ENCODE measurements around the gene SCG3. TPM values are rescaled to one million over a fixed set of nuclear protein-coding genes. Genes with fewer than 3 reads are reported as not detected.

The SCG3 gene
- total RNA-seq, 1 experiment from 2014 or later: not detected

DNA sequence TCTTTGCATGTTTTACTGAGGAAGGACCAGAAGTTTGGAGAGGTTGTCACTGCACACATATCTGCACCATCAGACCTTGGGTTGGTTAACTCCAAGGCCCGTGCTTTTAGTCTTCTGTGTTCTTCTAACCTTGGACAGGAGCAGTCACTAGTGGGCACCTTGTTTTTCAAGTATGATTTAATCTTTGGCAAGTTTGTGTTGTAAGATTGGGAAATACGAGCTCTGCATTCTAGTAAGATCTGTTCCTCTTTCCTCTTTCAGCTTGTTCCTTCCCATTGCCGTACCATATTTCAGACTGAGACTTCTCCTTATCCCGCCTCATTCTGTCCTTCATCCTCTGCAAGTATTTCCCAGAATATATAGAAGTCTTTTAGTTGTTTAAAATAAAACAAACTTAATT lies 75.2 kb downstream of the SCG3 start:
- no peak for DNase-seq (ENCODE audit: low spot score)

DNA sequence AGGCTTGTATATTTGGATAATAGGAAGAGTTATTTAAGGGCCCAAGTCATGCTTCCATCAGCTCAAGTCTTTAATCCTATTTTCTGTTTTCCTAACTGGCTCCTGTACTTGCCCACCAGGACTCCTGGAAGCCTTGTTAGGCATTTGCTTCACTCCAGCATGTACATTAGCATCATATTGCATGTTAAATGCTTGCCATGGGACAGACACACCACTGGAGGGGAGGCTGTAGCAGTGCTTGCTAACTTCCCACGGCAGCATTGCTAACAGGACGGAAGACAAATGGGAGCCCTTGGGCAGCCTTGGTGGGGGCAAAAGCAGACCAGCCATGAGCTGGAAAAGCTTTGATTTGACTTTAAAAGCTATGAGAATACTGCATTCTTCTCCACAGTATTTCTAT lies 76.1 kb downstream of the SCG3 start:
- no peak for DNase-seq (ENCODE audit: low spot score)

DNA sequence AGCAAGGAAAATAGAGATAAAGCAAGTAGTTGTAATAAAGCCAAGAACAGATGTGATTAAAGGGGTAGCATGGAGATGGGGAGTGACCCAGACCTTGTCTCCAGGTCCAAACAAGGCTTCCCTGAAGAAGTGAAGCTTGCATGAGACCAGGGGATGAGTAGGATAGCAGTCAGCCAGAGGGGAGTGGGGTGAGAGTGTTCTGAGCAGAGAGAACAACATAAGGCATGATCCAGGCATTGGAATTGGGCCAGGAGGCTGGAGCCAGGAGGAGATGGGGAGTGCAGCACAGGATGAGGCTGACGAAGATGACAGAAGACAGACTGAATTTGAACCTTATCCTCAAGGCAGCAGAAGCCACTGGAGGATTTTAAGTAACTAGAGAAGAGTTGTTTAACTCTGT lies 77.3 kb downstream of the SCG3 start:
- no peak for DNase-seq (ENCODE audit: low spot score)

DNA sequence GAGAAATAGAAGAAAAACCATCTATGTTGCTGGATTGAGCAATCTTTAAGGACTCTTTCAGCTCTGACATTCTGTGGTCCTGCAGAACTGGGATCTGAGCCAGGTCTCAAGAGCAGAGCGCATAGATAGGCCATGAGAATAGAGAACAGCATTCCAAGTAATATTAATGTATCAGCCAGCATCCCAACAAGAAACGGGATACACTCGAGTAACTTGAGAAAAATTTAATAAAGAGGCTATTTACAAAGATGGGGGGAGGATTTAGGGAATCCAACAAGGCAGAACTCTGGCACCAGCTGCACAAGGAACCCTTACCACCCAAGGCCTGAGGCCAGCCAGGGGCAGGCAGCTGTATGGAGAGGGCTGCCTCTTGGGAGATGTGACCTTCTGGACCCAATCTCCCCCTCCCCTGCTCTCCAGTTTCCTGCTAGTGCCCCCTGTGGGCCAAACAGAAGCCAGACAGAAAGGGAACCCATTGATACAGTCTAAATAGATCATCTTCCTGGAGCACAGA lies 78.3 kb downstream of the SCG3 start:
- DNase-seq (ENCODE audit: low spot score): no peak

DNA sequence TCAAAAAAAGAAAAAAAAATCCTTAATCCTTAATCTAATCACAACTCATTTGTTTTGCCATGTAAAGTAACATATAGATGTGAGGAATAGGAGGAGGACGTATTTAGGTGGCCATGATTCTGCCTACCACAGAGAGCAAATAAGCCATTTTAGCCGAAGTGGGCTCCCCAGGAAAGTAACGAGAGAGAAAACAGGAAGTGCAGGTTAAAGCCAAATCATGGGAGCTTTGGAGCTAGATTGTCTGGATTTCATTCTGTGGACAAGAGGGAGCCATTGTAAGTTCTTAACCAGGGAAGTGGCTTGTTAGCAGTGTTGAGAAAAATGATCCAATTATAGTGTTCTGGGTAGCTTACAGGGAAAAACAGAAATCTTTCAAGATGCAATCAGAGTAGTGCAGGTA lies 79.5 kb downstream of the SCG3 start:
- DNase-seq (ENCODE audit: low spot score): no peak

DNA sequence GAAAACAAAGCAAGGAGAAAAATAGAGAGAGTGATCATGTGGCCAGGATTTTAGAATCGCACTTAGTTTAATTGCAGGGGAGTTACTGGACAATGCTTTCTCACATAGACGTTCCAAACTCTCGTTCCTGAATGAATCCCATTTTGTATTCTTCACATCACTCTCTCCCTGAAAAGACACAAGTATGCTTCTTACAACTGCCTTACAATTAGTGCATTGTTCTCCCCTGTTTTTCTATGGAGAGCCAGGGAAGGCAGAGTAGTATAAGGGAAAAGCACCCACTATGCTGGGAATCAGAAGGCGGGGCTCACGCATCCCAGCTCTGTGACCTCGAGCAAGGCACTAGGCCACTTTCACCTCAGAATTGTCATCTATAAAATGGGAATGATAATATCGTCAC lies 84.4 kb downstream of the SCG3 start:
- DNase-seq (ENCODE audit: low spot score): no peak

DNA sequence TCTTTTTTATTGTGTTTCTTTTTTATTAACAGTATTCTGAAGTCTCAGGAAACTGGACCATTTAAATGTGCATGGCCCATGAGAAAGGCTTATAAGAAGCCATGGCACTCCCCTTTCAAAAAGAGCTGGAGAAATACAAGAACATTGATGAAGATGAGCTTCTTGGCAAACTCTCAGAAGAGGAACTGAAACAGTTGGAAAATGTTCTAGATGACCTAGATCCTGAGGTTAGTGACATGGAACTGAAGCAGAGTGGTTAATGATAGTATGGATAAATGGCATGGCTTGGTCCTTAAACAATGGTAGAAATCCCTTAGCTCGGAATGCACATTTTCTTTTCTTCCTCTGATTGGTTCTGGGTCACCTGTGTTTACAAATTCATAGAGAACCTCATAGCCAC lies 85.0 kb downstream of the SCG3 start:
- DNase-seq (ENCODE audit: low spot score): no peak

DNA sequence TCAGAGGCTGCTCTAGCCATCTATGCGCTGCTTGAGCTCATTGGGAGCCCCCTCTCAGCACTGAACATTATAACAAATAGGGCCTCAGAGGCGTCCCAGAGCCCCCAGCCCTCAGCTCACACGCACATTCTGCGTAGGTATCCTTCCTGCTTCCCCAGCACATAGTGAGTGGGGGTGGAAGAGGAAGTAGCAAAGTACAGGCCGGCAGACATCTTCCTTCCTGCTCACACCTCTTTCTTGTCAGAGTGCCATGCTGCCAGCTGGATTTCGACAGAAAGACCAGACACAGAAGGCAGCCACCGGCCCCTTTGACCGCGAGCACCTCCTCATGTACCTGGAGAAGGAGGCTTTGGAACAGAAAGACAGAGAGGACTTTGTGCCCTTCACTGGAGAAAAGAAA lies 86.7 kb downstream of the SCG3 start:
- DNase-seq (ENCODE audit: low spot score): no peak

Other genes starting within 250 kb of the SCG3 start
- gene DMXL2, start 58.7 kb upstream of the SCG3 start, total RNA-seq (2014; rRNA removed; shearing (Covaris generic)): 9.9 and 13.1 TPM in 2 replicates
- 12.0 and 13.2 TPM in 2 replicates for gene LYSMD2, start 56.2 kb downstream of the SCG3 start, total RNA-seq (2014; rRNA removed; shearing (Covaris generic))
- gene TMOD2, start 70.1 kb downstream of the SCG3 start, total RNA-seq (2014; rRNA removed; shearing (Covaris generic)): 0.08 and 0.46 TPM in 2 replicates
- gene TMOD3, start 148.2 kb downstream of the SCG3 start, total RNA-seq (2014; rRNA removed; shearing (Covaris generic)): 19.9 and 20.5 TPM in 2 replicates

Data from HT-29 (cell line).